MG63 (cell line): ENCODE measurements around the gene WDR33. TPM values are rescaled to one million over a fixed set of nuclear protein-coding genes. Genes with fewer than 3 reads are reported as not detected.

Experiments used
- DNase-seq: peaks from one replicate; pipeline ENCODE4 v3.0.0-alpha.2; 2020
- H3K27me3 ChIP-seq: fragments of 250-450 bp; sonication (Bioruptor Pico); 2 replicates; pipeline ENCODE4 v1.5.1; 2020; ENCODE audit warnings: mild to moderate bottlenecking, moderate library complexity
- H3K36me3 ChIP-seq: fragments of 250-450 bp; sonication (Bioruptor Pico); 2 replicates; pipeline ENCODE4 v1.5.1; 2020; ENCODE audit warnings: mild to moderate bottlenecking, moderate library complexity
- H3K4me3 ChIP-seq: fragments of 250-450 bp; sonication (Bioruptor Pico); 2 replicates; pipeline ENCODE4 v1.5.1; 2020; ENCODE audit warnings: mild to moderate bottlenecking, moderate library complexity
- H3K9me3 ChIP-seq: fragments of 250-450 bp; sonication (Bioruptor Pico); 2 replicates; pipeline ENCODE4 v1.5.1; 2020; ENCODE audit warnings: mild to moderate bottlenecking, moderate library complexity
- total RNA-seq: library from RNA; depleted of rRNA; stranded (reverse); fragments of >200 nt; shearing (Covaris generic); gene quantifications from 2 replicates; pipeline ENCODE4 v1.2.3, GENCODE V29; 2014; ENCODE audit warnings: low replicate concordance

WDR33 gene
- total RNA-seq, 1 experiment from 2014 or later: 21.9 TPM

- Histone ChIP-seq H3K9me3 (peaks cover 4% of the 10 kb centered on the region; the same call in 1 of the 2 replicates), H3K36me3 (no peaks in the 10 kb centered on the region), H3K4me3 (no peak overlapping the region), H3K27me3 (no peaks in the 10 kb centered on the region)
- no peak for DNase-seq
These were observed 147.9 kb downstream of the WDR33 start for GRCh38 chr2:127662937-127663565.

DNA sequence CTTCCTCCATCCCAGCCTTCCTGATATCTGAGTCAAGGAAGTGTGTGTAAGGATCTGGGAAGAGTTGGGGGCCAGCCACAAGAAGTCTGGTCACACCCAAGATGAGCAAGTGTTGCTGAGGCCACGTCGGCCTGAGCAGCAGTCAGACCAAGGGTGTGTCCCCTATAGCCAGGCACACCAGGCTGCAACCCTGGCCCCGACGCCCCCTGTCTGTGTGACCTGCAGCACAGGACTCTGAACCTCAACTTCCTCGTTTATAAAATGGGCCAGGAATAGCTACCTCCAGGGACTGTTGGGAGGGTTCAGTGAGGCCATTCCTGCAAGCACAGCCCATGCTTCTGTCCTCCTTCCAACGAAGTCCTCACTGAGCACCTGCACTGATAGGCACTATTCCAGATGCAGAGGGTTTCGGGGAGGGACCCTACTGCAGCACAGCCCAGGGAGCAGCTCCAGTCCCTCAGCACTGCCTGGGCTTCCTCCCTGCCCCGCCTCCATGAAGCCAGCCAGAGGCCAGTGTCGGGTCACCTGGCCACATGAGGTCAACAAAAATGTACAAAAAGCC lies 148.9 kb downstream of the WDR33 start:
- DNase-seq: no peak
- Histone ChIP-seq H3K9me3 (no peaks in the 10 kb centered on the region), H3K27me3 (no peaks in the 10 kb centered on the region), H3K4me3 (no peak overlapping the region), H3K36me3 (no peaks in the 10 kb centered on the region)

DNA sequence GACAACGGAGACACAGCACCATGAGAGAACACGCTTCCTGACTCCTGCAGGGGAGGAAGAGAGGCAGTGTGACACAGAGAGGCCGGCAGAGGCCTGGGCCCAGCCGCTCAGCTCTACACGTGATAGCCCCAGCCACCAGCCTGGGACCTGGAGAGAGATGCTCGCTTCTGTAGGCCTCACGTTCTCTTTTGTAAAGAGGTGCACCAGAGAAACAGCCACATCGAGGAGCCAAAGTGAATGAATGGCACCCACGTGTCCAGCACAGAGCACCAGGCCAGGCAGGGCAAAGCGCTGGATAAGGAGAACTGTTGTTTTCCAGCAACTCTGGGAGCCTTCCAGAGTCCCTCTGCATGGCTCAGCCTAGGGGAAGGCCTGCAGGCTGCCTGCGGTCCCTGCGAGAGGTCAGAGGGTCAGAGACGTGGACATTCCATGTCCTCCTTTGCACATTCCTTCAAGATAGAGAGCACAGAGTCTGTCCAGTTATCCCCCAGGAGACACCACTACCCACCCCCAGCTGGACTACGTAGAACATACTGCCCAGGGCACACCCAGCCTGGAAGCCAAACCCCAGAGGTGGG lies 149.8 kb downstream of the WDR33 start:
- H3K9me3 ChIP-seq: no peaks in the 10 kb centered on the region
- no peaks in the 10 kb centered on the region for H3K36me3 ChIP-seq
- no peak for DNase-seq
- H3K27me3 ChIP-seq: no peaks in the 10 kb centered on the region
- H3K4me3 ChIP-seq: no peak overlapping the region

- Histone ChIP-seq H3K36me3 (no peaks in the 10 kb centered on the region), H3K9me3 (no peaks in the 10 kb centered on the region), H3K27me3 (no peaks in the 10 kb centered on the region), H3K4me3 (no peak overlapping the region)
- no peak for DNase-seq
These were observed 150.7 kb downstream of the WDR33 start for GRCh38 chr2:127660291-127660578.

- DNase-seq: no peak
- H3K27me3 ChIP-seq: no peaks in the 10 kb centered on the region
- H3K4me3 ChIP-seq: no peak overlapping the region
- H3K36me3 ChIP-seq: no peaks in the 10 kb centered on the region
- H3K9me3 ChIP-seq: no peaks in the 10 kb centered on the region
These were observed 151.3 kb downstream of the WDR33 start for GRCh38 chr2:127659408-127660290.

DNA sequence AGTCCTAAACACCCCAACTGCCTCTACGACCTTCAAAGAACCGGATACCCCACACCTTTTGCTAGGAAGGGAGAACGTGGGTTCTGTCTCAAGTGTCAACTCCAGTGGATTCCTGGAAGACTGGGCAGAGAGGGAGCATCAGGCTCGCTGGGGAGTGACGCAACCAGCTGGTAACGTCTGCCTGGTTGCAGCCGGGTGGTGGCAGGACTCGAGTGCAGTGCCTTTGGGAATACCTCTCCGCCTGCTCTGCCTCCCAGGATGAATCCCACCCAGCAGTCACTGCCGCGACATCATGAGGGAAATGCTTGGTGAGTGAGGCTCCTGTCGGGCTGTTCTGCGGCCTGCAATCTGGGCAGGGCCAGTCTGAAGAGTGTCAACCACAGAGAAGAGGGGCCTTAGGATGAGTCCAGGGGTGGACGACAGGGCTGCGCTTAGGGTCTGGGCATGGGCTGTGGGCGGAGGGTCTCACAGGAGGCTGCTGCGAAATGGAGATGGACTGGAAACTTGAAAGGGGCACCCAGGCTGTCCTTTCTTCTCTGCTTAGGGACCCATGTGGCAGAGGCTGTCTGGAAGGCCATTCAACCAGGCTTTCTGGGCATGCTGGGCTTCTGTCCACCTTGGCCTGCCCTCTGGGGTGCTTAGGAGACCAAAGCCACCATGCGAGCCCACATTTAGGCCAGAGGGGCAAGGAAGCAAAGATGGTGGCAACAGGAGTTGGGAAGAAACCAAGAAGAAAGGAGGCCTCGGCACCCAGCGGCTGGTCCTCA lies 152.1 kb downstream of the WDR33 start:
- DNase-seq: no peak
- H3K36me3 ChIP-seq: no peaks in the 10 kb centered on the region
- H3K9me3 ChIP-seq: no peaks in the 10 kb centered on the region
- no peak overlapping the region for H3K4me3 ChIP-seq
- H3K27me3 ChIP-seq: no peaks in the 10 kb centered on the region

DNA sequence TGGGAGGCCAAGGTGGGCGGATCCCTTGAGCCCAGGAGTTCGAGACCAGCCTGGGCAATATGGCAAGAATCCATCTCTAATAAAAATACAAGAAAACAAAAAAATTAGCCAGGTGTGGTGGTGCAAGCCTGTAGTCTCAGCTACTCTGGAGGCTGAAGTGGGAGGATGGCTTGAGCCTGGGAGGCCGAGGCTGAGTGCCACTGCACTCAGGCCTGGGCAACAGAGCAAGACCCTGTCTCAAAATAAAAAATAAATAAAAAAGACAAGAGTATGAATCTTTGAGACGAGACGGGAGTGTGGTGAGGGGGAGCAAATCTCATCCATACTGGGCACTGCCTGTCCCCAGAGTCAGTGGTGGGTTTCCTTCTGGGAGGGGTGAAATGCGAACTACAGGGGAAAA lies 152.8 kb downstream of the WDR33 start:
- DNase-seq: no peak
- Histone ChIP-seq H3K27me3 (no peaks in the 10 kb centered on the region), H3K4me3 (no peak overlapping the region), H3K36me3 (no peaks in the 10 kb centered on the region), H3K9me3 (no peaks in the 10 kb centered on the region)

- DNase-seq: no peak
- Histone ChIP-seq H3K36me3 (no peaks in the 10 kb centered on the region), H3K27me3 (no peaks in the 10 kb centered on the region)
These were observed 153.8 kb downstream of the WDR33 start for GRCh38 chr2:127657232-127657595.

GRCh38 chr2:127656569-127657231 lies 154.3 kb downstream of the WDR33 start:
- Histone ChIP-seq H3K9me3 (no peaks in the 10 kb centered on the region), H3K36me3 (no peaks in the 10 kb centered on the region), H3K4me3 (no peak overlapping the region), H3K27me3 (no peaks in the 10 kb centered on the region)
- no peak for DNase-seq

More at GRCh38 chr2:127657232-127657595, 153.8 kb downstream of the WDR33 start:
- Histone ChIP-seq H3K9me3 (no peaks in the 10 kb centered on the region), H3K4me3 (no peak overlapping the region)

DNA sequence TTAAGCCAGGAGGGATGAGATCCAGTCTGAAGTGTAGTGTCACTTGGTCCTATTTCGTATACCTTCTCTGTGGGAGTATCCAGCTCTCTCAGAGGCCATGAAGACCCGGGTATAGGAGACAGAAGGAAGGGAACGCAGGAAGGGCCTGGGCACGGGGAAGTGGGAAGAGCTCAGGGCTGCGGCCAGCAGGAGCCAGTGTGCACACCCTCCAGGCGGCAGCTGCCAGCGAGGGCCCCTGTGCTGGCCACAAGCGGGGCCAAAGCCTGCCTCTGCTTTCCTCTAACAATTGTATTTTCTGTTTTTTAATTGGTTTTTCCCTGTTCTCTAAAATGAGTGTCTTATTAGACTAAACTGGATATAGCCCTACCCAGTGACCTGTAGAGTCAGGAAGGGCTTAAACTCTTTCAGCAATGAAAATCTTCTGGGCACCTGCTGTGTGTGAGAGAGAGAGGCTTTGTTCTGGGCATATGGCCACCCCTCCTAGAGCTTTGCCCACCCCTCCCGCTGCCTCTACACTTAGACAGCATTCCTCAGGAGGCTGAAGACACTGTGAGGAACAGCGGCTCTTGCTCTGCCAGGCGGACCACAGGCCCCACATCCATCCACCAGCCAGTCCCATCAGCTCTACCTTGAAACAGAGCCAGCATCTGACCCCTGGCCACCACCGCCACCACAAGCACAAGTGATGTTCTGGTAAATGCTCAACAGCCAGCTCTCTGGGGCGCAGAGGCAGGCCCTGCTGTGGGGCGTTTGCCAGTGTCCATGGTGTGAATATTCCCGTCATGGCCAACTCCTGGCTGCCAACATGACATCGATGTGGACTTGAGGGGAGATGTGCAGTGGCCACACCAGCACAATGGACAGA lies 155.5 kb downstream of the WDR33 start:
- DNase-seq: no peak
- H3K27me3 ChIP-seq: no peaks in the 10 kb centered on the region
- no peak overlapping the region for H3K4me3 ChIP-seq
- H3K36me3 ChIP-seq: no peaks in the 10 kb centered on the region
- H3K9me3 ChIP-seq: no peaks in the 10 kb centered on the region

DNA sequence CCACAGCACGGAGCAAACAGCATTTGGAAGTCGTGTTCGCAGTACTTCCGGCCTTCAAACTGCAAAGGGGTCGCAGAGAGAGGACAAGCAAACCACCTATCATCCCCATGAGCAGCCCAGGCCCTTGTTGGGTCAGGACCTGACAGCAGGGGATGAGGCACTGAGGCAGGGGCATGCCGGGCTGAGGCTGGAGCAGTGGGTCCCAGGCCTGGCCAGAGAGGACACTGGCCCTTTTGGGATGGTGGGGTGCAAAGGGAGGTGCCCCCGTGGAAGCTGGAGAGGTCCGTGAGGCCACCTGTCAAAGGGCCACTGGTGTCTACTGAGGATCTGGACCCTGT lies 156.2 kb downstream of the WDR33 start:
- Histone ChIP-seq H3K4me3 (no peak overlapping the region), H3K27me3 (no peaks in the 10 kb centered on the region), H3K9me3 (no peaks in the 10 kb centered on the region), H3K36me3 (no peaks in the 10 kb centered on the region)
- DNase-seq: no peak

DNA sequence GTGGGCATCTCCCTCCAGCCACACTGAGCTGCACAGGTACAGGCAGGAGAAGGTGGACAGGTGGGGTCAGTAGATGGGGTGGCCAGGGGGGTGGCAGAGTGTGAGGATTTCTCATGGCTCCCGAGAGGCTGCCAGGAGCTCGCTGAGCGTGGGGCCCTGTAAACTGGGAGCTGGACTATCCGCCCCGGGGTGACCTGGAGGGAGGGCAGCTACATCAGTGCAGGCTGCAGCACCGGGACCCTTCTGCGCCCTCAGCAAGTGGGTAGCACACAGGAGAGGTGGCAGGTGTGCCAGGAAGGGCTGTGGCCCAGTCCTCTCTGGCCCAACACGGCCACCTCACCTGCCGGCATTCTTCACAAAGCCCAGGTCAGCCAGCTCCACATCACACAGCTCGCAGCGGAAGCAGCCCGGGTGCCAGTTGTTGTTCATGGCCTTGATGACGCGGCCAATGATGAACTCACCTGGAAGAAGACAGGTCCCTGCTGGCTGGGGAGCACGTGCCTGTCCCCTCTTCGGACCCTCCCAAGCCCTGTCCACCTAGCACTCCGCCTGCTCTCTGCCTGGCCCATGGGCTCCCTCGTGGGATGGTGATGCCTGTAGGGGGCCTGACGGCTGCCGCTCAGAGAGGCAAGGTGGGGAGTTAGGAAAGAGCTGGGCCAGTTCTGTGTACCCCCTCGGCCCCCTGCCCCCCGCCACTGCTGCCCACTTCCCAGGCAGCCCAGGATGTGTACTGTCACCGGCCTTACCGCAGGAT lies 156.7 kb downstream of the WDR33 start:
- H3K4me3 ChIP-seq: no peak overlapping the region
- no peaks in the 10 kb centered on the region for H3K36me3 ChIP-seq
- H3K9me3 ChIP-seq: no peaks in the 10 kb centered on the region
- DNase-seq: no peak
- H3K27me3 ChIP-seq: no peaks in the 10 kb centered on the region

DNA sequence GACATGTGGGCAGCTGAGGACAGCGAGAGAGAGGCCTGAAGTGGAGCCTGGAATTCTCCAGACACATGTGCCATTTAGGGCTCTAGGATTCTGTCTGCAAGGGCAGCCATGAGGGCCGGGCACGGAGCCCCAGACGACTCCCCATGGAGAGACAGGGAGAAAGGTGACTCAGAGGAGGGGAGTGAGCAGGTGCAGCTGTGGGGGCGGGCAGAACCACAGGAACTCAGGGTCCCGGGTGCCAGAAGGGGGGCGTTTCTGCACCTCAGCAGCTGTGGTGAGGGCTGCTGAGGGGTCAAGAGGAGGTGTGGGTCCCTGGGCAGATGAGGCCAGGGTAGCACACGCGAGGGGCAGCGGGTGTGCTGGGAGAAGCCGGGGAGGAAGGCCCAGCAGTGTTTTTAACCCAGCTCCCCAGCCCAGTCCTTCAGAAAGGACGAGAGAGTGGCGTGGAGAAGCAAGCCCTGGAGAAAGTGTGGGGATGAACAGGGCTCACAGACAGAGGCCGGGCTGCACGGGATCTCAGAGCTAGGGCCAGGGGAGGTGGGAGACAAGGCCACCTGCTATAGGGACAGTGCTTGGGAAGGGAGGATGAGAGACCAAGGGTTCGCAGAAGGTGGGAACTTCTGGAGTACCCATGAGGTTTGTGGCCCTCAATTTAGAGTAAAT lies 157.4 kb downstream of the WDR33 start:
- Histone ChIP-seq H3K4me3 (no peak overlapping the region), H3K27me3 (no peaks in the 10 kb centered on the region), H3K9me3 (no peaks in the 10 kb centered on the region), H3K36me3 (no peaks in the 10 kb centered on the region)
- DNase-seq: no peak

GRCh38 chr2:127652786-127653357 lies 158.1 kb downstream of the WDR33 start:
- H3K36me3 ChIP-seq: no peaks in the 10 kb centered on the region
- no peaks in the 10 kb centered on the region for H3K9me3 ChIP-seq
- H3K4me3 ChIP-seq: no peak overlapping the region
- no peaks in the 10 kb centered on the region for H3K27me3 ChIP-seq
- no peak for DNase-seq
